ENCODE measurements around the gene APPBP2. TPM values are rescaled to one million over a fixed set of nuclear protein-coding genes. Genes with fewer than 3 reads are reported as not detected.

Gene APPBP2
- 3.6 TPM for polyA plus RNA-seq (2013, experiment 1 of 2)
- 4.0 TPM for polyA plus RNA-seq (2013, experiment 2 of 2)

- peak; percentile 91 for DNase-seq
- WGBS (ENCODE audit: extremely low coverage, insufficient coverage, low lambda C conversion rate), result no CpG with 5 or more reads among the region's 69 CpGs
- H3K27ac ChIP-seq (ENCODE audit: low read depth, low read length), result peak within 1 kb of the TSS; percentile 98
These were observed at the start of gene APPBP2 for GRCh38 chr17:60525685-60526514. Gene APPBP2, minus strand, starts transcription at chr17:60526242. Its CDS starts 311 bp downstream, at chr17:60525931.

GRCh38 chr17:60573236-60574051 lies 47.4 kb upstream of the APPBP2 start:
- Histone ChIP-seq H2BK15ac (replicated peaks; ENCODE audit: low read depth) (no peak overlapping the region), H2BK120ac (ENCODE audit: low read depth, low read length) (no peak overlapping the region), H3K4me2 (ENCODE audit: low read length) (no peak overlapping the region), H3K79me2 (ENCODE audit: control insufficient read depth, insufficient read depth, low read length) (no peaks in the 10 kb centered on the region), H3K27ac (ENCODE audit: low read depth, low read length) (no peak overlapping the region), H3K4ac (ENCODE audit: low read depth, low read length) (no peak overlapping the region), H3K4me1 (ENCODE audit: control insufficient read depth, low read depth, low read length) (no peaks in the 10 kb centered on the region), H2AK5ac (ENCODE audit: low read length) (no peak overlapping the region), H3K36me3 (ENCODE audit: control insufficient read depth, insufficient read depth, low read length) (no peaks in the 10 kb centered on the region), H4K5ac (ENCODE audit: low read length) (no peak overlapping the region), H3K56ac (ENCODE audit: low read length) (no peak overlapping the region), H3K27me3 (ENCODE audit: insufficient read depth, low read length, poor library complexity) (no peaks in the 10 kb centered on the region), H3K23ac (ENCODE audit: low read length) (no peak overlapping the region), H3K18ac (ENCODE audit: low read length) (no peak overlapping the region), H4K8ac (ENCODE audit: low read depth, low read length) (no peak overlapping the region), H3K79me1 (ENCODE audit: low read length) (no peaks in the 10 kb centered on the region), H2BK5ac (ENCODE audit: low read length) (no peak overlapping the region), H3K9ac (ENCODE audit: low read length) (no peak overlapping the region), H3K4me3 (ENCODE audit: low read length) (no peak overlapping the region)
- DNase-seq, result peak; percentile 87
- no CpG with 5 or more reads among the region's 2 CpGs for WGBS (ENCODE audit: extremely low coverage, insufficient coverage, low lambda C conversion rate)

More at GRCh38 chr17:60525685-60526514, at the start of gene APPBP2:
- H3K4me2 ChIP-seq (ENCODE audit: low read length), result peak within 1 kb of the TSS; percentile 76
- peak within 1 kb of the TSS; percentile 70 for H4K8ac ChIP-seq (ENCODE audit: low read depth, low read length)
- H3K36me3 ChIP-seq (ENCODE audit: control insufficient read depth, insufficient read depth, low read length), result no peaks in the 10 kb centered on the region
- H3K23ac ChIP-seq (ENCODE audit: low read length), result no peak within 1 kb of the TSS
- no peak within 1 kb of the TSS for H2BK15ac ChIP-seq (replicated peaks; ENCODE audit: low read depth)
- H3K4me1 ChIP-seq (ENCODE audit: control insufficient read depth, low read depth, low read length), result no peaks in the 10 kb centered on the region
- peak within 1 kb of the TSS; percentile 63 for H3K4ac ChIP-seq (ENCODE audit: low read depth, low read length)
- H3K9ac ChIP-seq (ENCODE audit: low read length), result peak within 1 kb of the TSS; percentile 84
- no peaks in the 10 kb centered on the region for H3K27me3 ChIP-seq (ENCODE audit: insufficient read depth, low read length, poor library complexity)
- H2BK120ac ChIP-seq (ENCODE audit: low read depth, low read length), result no peak within 1 kb of the TSS
- peak within 1 kb of the TSS; percentile 96 for H3K56ac ChIP-seq (ENCODE audit: low read length)
- H4K5ac ChIP-seq (ENCODE audit: low read length), result no peak within 1 kb of the TSS
- no peak within 1 kb of the TSS for H2AK5ac ChIP-seq (ENCODE audit: low read length)
- peak within 1 kb of the TSS; percentile 79 for H3K4me3 ChIP-seq (ENCODE audit: low read length)
- H3K79me1 ChIP-seq (ENCODE audit: low read length), result peaks cover 14% of the 10 kb centered on the region
- peaks cover 40% of the 10 kb centered on the region for H3K79me2 ChIP-seq (ENCODE audit: control insufficient read depth, insufficient read depth, low read length)
- H2BK5ac ChIP-seq (ENCODE audit: low read length), result peak within 1 kb of the TSS; percentile 75
- H3K18ac ChIP-seq (ENCODE audit: low read length), result peak within 1 kb of the TSS; percentile 86

GRCh38 chr17:60565233-60565632 lies 39.2 kb upstream of the APPBP2 start:
- Histone ChIP-seq H2BK15ac (replicated peaks; ENCODE audit: low read depth) (no peak overlapping the region), H3K18ac (ENCODE audit: low read length) (no peak overlapping the region), H3K36me3 (ENCODE audit: control insufficient read depth, insufficient read depth, low read length) (no peaks in the 10 kb centered on the region), H3K4me2 (ENCODE audit: low read length) (no peak overlapping the region), H3K4me1 (ENCODE audit: control insufficient read depth, low read depth, low read length) (no peaks in the 10 kb centered on the region), H3K27ac (ENCODE audit: low read depth, low read length) (no peak overlapping the region), H3K9ac (ENCODE audit: low read length) (no peak overlapping the region), H3K79me2 (ENCODE audit: control insufficient read depth, insufficient read depth, low read length) (no peaks in the 10 kb centered on the region), H3K27me3 (ENCODE audit: insufficient read depth, low read length, poor library complexity) (no peaks in the 10 kb centered on the region), H4K5ac (ENCODE audit: low read length) (no peak overlapping the region), H2BK5ac (ENCODE audit: low read length) (no peak overlapping the region), H3K23ac (ENCODE audit: low read length) (no peak overlapping the region), H3K56ac (ENCODE audit: low read length) (no peak overlapping the region), H2BK120ac (ENCODE audit: low read depth, low read length) (no peak overlapping the region), H3K4ac (ENCODE audit: low read depth, low read length) (no peak overlapping the region), H4K8ac (ENCODE audit: low read depth, low read length) (no peak overlapping the region), H3K4me3 (ENCODE audit: low read length) (no peak overlapping the region), H2AK5ac (ENCODE audit: low read length) (no peak overlapping the region), H3K79me1 (ENCODE audit: low read length) (no peaks in the 10 kb centered on the region)
- WGBS (ENCODE audit: extremely low coverage, insufficient coverage, low lambda C conversion rate), result no CpG with 5 or more reads among the region's 6 CpGs
- no peak for DNase-seq

DNA sequence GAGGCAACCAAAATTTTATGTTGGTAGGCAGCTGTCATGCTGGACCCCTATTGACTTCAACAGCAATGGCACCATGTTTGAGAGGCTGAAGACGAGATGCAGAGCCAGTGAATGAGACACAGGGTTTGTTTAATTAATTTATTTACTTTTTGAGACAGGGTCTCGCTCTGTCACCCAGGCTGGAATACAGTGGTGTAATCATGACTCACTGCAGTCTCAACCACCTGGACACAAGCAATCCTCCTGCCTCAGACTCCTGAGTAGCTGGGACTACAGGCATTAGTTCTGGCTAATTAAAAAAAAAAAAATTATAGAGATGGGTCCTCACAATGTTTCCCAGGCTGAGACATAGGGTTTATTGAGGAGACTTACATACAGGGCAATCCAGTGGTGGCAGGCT lies 37.7 kb upstream of the APPBP2 start:
- Histone ChIP-seq H3K4me3 (ENCODE audit: low read length) (no peak overlapping the region), H3K9ac (ENCODE audit: low read length) (no peak overlapping the region), H3K4ac (ENCODE audit: low read depth, low read length) (no peak overlapping the region), H3K56ac (ENCODE audit: low read length) (no peak overlapping the region), H3K4me2 (ENCODE audit: low read length) (no peak overlapping the region), H3K23ac (ENCODE audit: low read length) (no peak overlapping the region), H4K8ac (ENCODE audit: low read depth, low read length) (no peak overlapping the region), H3K18ac (ENCODE audit: low read length) (no peak overlapping the region), H3K79me2 (ENCODE audit: control insufficient read depth, insufficient read depth, low read length) (no peaks in the 10 kb centered on the region), H3K79me1 (ENCODE audit: low read length) (no peaks in the 10 kb centered on the region), H4K5ac (ENCODE audit: low read length) (no peak overlapping the region), H2BK15ac (replicated peaks; ENCODE audit: low read depth) (no peak overlapping the region), H2BK5ac (ENCODE audit: low read length) (no peak overlapping the region), H3K27ac (ENCODE audit: low read depth, low read length) (no peak overlapping the region), H3K36me3 (ENCODE audit: control insufficient read depth, insufficient read depth, low read length) (no peaks in the 10 kb centered on the region), H2BK120ac (ENCODE audit: low read depth, low read length) (no peak overlapping the region), H3K27me3 (ENCODE audit: insufficient read depth, low read length, poor library complexity) (no peaks in the 10 kb centered on the region), H3K4me1 (ENCODE audit: control insufficient read depth, low read depth, low read length) (no peaks in the 10 kb centered on the region), H2AK5ac (ENCODE audit: low read length) (no peak overlapping the region)
- DNase-seq, result no peak
- no CpG with 5 or more reads among the region's 2 CpGs for WGBS (ENCODE audit: extremely low coverage, insufficient coverage, low lambda C conversion rate)

DNA sequence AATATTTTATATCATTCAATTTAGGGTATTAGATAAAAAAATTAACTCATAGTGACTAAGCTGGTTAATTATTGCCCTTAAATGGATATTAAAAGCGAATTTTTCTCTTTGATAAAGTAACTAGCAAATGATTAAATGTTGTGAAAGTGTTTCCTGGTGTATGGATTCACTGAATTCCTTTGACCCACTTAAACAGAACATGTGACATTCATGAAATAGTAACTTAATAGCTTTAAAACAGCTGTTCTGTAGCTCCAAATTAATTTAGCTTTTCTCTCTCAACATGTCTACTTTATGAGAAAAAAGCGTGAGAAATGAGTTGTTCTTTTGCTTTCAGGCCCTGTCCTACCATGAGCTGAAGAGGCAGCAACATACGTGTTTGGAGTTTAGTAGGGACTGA lies 36.4 kb upstream of the APPBP2 start:
- no peak overlapping the region for H2AK5ac ChIP-seq (ENCODE audit: low read length)
- H3K18ac ChIP-seq (ENCODE audit: low read length), result no peak overlapping the region
- H3K36me3 ChIP-seq (ENCODE audit: control insufficient read depth, insufficient read depth, low read length), result no peaks in the 10 kb centered on the region
- no peak for DNase-seq
- H3K79me2 ChIP-seq (ENCODE audit: control insufficient read depth, insufficient read depth, low read length), result no peaks in the 10 kb centered on the region
- no CpG with 5 or more reads among the region's 3 CpGs for WGBS (ENCODE audit: extremely low coverage, insufficient coverage, low lambda C conversion rate)
- H3K56ac ChIP-seq (ENCODE audit: low read length), result no peak overlapping the region
- no peak overlapping the region for H3K23ac ChIP-seq (ENCODE audit: low read length)
- H3K9ac ChIP-seq (ENCODE audit: low read length), result no peak overlapping the region
- no peak overlapping the region for H2BK120ac ChIP-seq (ENCODE audit: low read depth, low read length)
- no peak overlapping the region for H3K4ac ChIP-seq (ENCODE audit: low read depth, low read length)
- H3K4me3 ChIP-seq (ENCODE audit: low read length), result no peak overlapping the region
- H3K27me3 ChIP-seq (ENCODE audit: insufficient read depth, low read length, poor library complexity), result no peaks in the 10 kb centered on the region
- no peak overlapping the region for H2BK5ac ChIP-seq (ENCODE audit: low read length)
- H3K27ac ChIP-seq (ENCODE audit: low read depth, low read length), result no peak overlapping the region
- no peak overlapping the region for H2BK15ac ChIP-seq (replicated peaks; ENCODE audit: low read depth)
- H3K4me2 ChIP-seq (ENCODE audit: low read length), result no peak overlapping the region
- H4K5ac ChIP-seq (ENCODE audit: low read length), result no peak overlapping the region
- H3K79me1 ChIP-seq (ENCODE audit: low read length), result no peaks in the 10 kb centered on the region
- H4K8ac ChIP-seq (ENCODE audit: low read depth, low read length), result no peak overlapping the region
- no peaks in the 10 kb centered on the region for H3K4me1 ChIP-seq (ENCODE audit: control insufficient read depth, low read depth, low read length)
